GM19452 (cell line): ENCODE measurements around the gene NME4.

Source experiments
- ATAC-seq: cut with Tn5 transposase; IDR thresholded peaks from one replicate; pipeline ENCODE4 v1.9.1; 2021; ENCODE audit not compliant: unreplicated experiment

Gene NME4

DNA sequence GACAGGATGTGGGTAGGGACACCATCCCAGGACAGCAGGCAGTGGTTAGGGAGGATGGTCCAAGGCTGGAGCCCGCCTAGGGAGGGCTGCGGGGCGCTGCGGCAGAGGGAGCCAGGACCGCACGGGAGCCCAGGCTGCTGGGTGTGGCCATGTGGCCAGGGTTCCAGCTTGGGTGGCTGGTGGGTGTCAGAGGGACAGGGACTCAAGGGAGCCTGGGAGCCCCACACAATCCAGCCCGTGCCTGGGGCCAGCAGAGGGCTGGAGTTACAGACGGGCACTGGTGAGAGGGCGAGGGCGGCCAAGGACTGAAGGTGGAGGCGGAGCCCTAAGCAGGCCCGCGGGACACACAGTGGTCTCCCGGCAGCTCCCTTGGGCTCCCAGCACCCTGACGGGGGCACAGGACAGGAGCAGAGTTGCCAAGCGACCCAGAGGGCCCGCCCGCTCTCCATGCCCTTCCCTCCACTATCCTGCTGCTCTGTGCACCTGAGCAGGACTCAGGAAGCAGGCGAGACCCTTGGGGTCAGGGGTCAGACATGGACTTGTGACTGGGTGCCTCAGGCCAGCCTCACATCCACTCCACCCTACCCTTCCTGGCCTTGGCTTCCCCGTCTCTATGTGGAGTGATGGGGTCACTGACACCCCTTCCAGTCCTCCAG is 33.8 kb upstream of the NME4 start:
- no peak for ATAC-seq

- ATAC-seq = no peak
Observed at GRCh38 chr16:363766-364490, 33.1 kb upstream of the NME4 start.

GRCh38 chr16:364595-365491 is 32.2 kb upstream of the NME4 start:
- ATAC-seq = no peak

DNA sequence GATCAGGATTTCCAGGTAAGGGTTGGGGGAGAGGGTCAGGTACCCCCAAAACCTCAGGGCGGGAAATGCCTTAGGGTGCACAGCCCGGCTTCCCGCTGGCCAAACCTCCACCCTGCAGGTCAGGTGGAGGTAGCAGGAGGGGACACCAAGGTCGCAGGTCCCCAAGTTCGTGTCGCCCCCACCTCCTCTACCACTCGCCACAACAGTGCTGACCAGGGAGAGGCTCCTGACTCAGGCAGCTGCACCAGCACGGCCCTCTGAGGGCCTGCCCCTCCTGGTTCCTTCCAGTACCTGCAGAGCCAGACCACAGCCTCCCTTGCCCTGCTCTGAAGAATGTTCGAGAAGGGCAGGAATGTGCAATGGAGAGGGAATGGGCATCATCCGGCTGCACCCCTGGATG is 30.5 kb upstream of the NME4 start:
- ATAC-seq = no peak

DNA sequence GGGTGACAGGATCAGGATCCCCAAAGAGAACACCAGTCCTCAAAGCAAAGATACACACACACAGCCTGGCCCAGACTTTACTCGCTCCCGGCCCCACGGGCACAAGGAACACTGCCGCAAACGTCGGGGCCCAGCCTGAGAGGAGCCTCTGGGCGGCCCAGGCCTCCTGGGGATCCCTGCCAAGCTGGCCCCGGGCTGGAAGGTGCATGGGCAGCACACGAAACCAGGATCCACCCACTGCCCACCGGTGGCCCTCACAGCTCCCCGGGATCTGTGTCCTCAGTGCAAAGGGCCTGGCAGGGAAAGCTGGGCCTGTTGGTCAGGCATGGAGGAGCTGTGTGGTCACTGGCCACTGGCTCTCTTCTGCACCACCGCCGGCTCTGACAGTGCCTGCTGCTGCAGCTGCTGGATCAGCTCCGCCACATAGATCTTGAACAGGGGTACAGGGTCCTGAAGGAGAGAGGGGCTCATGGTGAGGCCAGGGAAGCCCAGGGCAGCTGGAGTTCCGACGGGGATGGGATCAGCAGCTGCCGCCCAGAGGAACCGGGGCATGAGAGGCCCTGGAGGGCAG is 29.6 kb upstream of the NME4 start:
- no peak for ATAC-seq

- no peak for ATAC-seq
Observed at GRCh38 chr16:368388-369158, 28.4 kb upstream of the NME4 start.

- no peak for ATAC-seq
Observed at GRCh38 chr16:369275-369865, 27.6 kb upstream of the NME4 start.

DNA sequence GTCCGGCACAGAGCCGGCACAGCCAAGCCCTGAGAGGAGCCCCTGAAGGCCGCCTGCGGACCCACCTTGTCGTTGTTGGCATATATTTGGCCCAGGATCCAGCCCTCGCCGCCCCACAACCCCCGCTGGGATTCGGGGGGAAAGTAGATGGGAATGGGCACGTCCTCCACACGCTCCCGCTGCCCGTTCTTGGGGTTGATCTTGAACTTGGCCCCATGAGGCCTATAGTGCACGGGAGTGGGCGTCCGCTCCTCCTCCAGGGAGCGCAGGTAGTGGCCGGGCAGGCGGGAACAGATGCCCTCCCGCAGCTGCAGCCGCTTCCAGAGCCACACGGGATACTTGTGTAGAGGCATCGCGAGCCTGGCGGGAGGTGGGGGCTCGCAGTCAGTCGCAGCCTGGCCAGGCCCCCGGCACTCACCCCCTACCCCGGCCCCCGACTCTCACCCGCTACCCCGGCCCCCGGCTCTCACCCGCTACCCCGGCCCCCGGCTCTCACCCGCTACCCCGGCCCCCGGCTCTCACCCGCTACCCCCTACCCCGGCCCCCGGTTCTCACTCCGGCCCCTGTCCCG is 27.0 kb upstream of the NME4 start:
- ATAC-seq = no peak

DNA sequence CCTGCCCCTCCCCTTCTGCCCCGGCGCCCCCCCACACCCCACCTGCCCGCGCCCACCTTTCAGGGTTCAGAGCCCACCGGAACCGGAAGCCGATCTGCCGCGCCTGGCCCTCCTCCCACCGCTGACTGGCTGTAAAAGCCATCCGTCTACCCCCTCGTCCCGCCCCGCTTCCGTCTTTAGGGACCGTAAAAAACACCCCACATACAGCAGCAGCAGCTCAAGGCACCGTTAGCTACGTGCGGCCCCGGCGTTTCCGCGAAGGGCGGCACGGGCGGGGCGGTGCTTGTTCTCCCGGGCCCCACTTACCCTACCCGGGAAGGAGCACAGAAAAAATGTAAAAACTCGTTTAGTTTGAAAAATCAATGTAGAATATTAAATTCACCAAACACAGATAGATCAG is 26.6 kb upstream of the NME4 start, which contains the start of gene MRPL28:
Gene MRPL28, minus strand, starts transcription at position 96 of the 400 bp plus-strand sequence. CDS start 320 bp downstream, outside the sequence.
- peak; percentile 74 for ATAC-seq

- ATAC-seq = no peak
Observed at GRCh38 chr16:370979-371514, 26.0 kb upstream of the NME4 start.

GRCh38 chr16:371515-372301 is 25.3 kb upstream of the NME4 start:
- ATAC-seq = no peak

- no peak for ATAC-seq
Observed at GRCh38 chr16:372302-372983, 24.6 kb upstream of the NME4 start.

- ATAC-seq = no peak
Observed at GRCh38 chr16:373020-373598, 23.9 kb upstream of the NME4 start.

- ATAC-seq = no peak
Observed at GRCh38 chr16:373848-374615, 23.0 kb upstream of the NME4 start.

DNA sequence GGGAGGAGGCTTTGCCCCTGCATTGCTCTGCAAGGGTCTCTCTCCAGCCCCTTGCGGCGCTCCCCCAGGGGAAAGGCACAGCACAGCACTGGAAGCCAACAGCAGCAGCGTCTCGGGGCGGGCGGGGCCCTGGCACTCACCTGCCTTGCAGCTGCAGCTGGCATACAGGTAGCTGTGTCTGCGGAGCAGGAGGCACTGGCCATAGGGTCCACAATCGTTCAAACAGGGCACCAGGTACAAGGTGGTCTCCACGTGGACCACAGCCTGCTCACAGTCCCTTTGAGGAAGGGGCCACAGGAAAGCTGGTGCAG is 22.4 kb upstream of the NME4 start:
- no peak for ATAC-seq

- ATAC-seq = no peak
Observed at GRCh38 chr16:375212-375611, 21.8 kb upstream of the NME4 start.
